Epithelial cell of proximal tubule (primary cell): Measurements from ENCODE around the gene HLCS. TPM values are rescaled to one million over a fixed set of nuclear protein-coding genes. Genes with fewer than 3 reads are reported as not detected.

Experiments
- DNase-seq: peaks from one replicate; pipeline ENCODE4 v3.0.0-alpha.2; 2011; ENCODE audit warnings: low read depth
- H3K4me3 ChIP-seq: 2 replicates; pipeline ENCODE4 v1.5.1; 2011; ENCODE audit warnings: low read depth, mild to moderate bottlenecking, low read length
- CTCF ChIP-seq: conservative IDR thresholded peaks from 2 replicates; pipeline ENCODE4 v1.5.1; 2012; ENCODE audit warnings: low read depth, mild to moderate bottlenecking, low read length
- total RNA-seq: library from RNA; depleted of rRNA; stranded (reverse); fragments of >200 nt; gene quantifications from 2 replicates; pipeline ENCODE4 v1.2.3, GENCODE V29; 2015

Gene HLCS
- total RNA-seq, 1 donor from 2014 or later, result 21.0 TPM

- TF ChIP-seq CTCF, result no peak
- DNase-seq, result no peak
- H3K4me3 ChIP-seq, result no peak overlapping the region
Measured at GRCh38 chr21:36867291-36867905, 99.1 kb downstream of the HLCS start.

- no peak for TF ChIP-seq CTCF
- no peak for DNase-seq
- H3K4me3 ChIP-seq, result no peak overlapping the region
Measured at GRCh38 chr21:36866419-36866818, 100.0 kb downstream of the HLCS start.

- no peak overlapping the region for H3K4me3 ChIP-seq
- TF ChIP-seq CTCF, result no peak
- no peak for DNase-seq
Measured at GRCh38 chr21:36864974-36865373, 101.5 kb downstream of the HLCS start.

DNA sequence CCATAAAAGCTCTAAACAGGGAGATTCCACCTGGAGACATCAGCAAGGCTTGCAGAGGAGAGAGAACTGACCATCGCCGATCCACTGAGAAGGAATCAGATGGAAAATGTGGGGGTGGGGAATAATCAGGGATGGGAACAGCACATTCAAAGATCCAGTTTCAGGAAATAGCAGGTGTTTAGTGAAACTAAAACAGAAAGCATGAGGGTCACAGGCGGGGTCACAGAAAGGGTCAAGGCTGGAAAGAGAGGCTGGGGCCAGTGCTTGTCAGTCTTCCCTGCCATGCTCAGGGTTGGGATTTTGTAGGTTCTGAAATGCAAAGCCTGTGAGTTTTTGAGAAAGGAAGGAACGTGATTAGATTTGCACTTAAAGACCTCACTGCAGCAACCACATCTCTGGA, 103.2 kb downstream of the HLCS start:
- TF ChIP-seq CTCF, result no peak
- no peak overlapping the region for H3K4me3 ChIP-seq
- no peak for DNase-seq

- H3K4me3 ChIP-seq, result no peak overlapping the region
- DNase-seq, result no peak
Measured at GRCh38 chr21:36861595-36862323, 104.7 kb downstream of the HLCS start.

GRCh38 chr21:36860736-36861594, 105.5 kb downstream of the HLCS start:
- no peak overlapping the region for H3K4me3 ChIP-seq
- TF ChIP-seq CTCF, result no peak
- DNase-seq, result no peak

More at GRCh38 chr21:36861595-36862323, 104.7 kb downstream of the HLCS start:
- TF ChIP-seq CTCF, result no peak
